Midbrain (tissue), 1 donor: ENCODE measurements around the gene CIAO3.
"Not testable (repeated sequence)": the region's sequence is repeated elsewhere in the genome, so short reads cannot be mapped to it uniquely, and the experiment has no call there.

Source experiments
- DNase-seq: peaks from one replicate; lab custom pipeline; 2025; lab: John Stamatoyannopoulos, UW

The CIAO3 gene

DNA sequence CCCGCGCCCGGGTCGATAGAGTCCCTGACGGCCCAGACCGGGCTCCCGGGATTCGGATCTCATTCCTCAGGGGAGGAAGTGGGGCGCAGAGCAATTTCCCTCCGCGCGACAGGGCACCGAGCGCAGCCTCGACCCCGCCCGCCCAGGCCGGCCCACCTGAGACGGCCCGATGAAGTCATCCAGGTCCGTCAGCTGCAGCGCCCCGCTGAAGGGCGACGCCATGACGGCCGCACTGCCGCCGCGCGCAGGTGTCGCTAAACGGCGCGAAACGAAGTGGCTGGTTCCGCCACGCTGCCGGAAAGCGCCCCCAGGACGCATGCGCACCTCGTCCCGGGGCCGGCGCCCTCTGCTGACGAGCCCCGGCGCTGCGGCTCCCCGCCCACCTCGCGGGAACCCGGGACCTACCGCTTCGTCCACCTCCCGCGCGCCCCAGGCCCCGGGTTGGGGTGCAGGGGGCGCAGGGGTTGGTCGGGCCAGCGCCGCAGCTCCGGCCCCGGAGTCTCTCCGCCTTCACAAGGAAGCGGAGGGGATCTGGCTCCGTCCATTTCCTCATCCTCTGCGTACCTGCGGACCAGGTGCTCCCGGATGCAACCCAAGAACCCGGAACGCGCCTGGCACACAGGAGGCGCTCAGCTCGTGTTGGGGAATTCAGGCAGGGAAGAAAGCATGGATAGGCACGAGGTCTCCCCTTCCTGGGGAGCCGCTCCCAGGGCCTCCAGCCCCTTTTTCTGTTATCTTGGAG is at the start of gene CIAO3:
Gene CIAO3, minus strand, starts transcription at position 234 of the 742 bp plus-strand sequence. Its CDS starts 12 bp downstream, at position 222.
- peak; percentile 85 for DNase-seq

DNA sequence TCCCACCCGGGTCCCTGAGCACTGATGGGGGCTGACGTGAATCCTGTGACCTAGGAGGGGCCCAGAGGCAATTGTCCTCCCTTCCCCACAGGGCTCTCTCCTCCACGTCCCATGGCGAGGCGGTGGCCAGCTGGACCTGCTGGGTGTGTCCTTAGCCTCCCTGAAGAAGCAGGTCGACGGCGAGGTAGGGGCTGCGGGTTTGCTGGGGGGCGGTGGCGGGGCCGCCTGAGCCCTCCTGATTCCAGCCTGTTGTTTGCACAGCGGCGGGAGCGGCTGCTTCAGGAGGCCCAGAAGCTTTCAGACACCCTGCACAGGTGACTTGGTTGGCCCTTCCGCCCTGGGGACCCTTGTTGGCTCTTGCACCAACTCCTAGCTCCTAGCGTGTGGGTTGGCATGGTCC is 49.3 kb upstream of the CIAO3 start:
- no peak for DNase-seq

GRCh38 chr16:789191-789850 is 48.5 kb upstream of the CIAO3 start:
- no peak for DNase-seq

GRCh38 chr16:788399-789126 is 47.8 kb upstream of the CIAO3 start, which contains the start of gene CHTF18:
Gene CHTF18, plus strand, starts transcription at chr16:788620. Its CDS starts 65 bp downstream, at chr16:788685.
- peak; percentile 85 for DNase-seq

DNA sequence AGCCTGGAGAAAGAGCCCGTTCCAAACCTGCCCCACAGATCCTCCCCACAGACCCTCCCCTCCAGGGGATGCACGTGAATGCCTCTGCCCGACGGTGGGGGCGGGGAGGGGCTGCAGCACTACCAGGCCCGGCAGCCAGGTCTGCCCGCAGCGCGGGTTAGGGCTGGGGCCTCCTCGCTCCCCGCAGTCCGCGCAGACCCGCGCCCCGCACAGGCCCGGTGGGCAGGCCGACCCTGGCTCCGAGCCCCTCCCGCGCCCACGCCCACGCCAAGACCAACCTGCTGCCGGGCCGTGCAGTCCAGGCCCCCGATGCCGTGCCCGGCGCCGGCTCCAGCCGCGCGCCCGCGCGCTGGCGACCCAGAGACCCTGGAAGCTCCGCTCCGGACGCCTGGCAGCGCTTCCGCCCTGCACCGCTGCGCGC is 47.2 kb upstream of the CIAO3 start, which contains the start of gene RPUSD1:
Gene RPUSD1, minus strand, starts transcription at position 404 of the 421 bp plus-strand sequence. CDS start 644 bp downstream, outside the sequence.
- DNase-seq, result no peak

GRCh38 chr16:787321-787966 is 46.6 kb upstream of the CIAO3 start:
- DNase-seq, result no peak

DNA sequence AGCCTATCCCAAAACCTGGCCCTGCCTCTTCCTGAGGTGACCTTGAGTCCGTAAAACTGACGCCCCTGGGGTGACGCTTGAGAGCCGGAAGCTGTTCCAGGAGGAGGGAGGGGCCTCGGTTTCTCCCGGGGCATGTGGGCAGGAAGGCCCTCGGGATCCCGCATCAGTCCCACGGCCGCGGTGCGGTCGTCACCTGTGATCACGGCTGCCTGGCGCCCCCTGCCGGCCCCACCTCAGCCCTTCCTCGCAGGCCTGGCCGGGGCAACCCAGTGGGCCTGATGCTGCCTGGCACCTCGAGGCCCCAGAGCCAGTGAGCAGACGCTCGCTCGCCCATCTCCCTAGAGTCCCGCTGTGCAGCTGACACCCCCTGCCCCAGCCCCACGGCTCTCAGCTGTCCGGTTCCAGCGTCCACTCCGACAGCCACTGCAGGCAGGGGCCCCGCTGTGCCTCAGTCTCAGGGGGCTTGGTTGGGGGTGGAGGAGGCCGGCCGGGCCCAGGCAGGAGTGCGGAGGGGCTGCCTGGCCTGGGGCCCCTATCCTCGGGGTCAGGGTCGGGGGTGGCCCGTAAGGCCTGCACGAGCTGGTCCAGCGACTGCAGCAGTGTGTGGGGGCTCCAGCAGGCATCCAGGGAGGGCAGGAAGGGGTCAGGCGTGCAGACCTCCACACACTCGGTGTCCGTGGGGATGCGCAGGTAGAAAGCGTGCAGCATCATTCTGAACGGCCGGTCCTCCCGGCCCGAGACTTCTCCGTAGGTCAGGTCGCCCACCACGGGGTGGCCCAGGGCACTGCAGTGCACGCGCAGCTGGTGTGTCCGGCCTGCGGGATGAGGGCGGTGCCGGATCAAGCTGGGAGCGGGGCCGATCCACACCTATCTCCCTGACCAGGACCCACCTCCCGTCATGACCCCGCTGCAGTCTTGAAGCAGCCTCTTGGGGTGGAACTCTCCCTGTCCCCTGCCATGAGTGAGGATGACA is 45.1 kb upstream of the CIAO3 start:
- peak; percentile 54 for DNase-seq

DNA sequence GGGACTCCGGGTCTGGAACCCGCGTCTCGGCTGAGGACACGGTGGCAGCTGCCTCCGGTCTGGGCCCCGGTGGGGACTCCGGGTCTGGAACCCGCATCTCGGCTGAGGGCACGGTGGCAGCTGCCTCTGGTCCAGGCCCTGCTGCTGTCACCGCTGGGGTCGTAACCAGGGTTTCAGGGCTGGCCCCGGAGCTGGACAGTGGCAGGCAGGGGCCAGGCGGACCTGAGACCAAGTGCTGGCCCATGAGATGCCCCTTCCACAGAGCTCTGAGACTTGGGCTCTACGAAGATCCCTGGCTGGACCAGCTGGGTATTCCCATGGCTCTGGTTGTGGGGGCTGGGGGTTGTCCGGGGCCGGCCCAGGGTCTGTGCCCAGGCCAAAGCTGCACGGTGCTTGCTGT is 43.6 kb upstream of the CIAO3 start:
- no peak for DNase-seq

DNA sequence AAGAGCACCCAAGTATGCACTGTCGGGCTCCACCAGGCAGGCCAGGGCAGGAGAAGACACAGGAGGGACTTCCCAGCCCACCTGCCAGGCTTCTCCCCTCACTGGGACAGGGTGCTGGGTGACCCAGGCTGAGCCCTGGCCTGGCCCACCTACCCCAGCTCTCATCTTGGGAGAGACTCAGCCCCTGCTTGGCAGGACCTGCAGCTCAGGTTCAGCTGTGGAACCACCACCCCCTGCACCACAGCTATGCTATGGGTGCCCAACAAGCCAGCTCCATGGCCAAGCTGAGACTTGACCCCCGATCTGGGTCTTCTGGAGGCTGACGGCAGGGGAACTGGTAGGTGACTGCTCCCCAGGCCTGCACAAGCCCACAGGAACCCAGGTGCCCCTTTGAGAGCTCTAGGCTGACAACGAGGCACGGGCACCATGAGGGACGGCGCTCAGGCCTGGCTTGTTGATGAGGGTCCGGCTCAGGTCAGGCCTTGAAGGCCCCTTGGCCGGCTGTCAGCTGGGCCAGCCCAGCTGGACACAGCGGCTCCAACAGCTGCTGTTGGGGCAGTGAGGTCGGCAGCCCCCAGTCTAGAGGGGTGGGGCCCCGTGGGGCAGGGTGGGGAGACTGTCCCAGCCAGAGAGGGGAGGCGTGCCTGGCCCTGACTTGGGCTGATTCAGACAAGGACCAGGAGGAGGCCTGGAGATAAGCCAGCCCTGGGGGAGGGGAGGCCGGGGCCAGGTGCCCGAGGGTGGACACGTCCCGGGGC is 42.8 kb upstream of the CIAO3 start:
- DNase-seq, result no peak

DNA sequence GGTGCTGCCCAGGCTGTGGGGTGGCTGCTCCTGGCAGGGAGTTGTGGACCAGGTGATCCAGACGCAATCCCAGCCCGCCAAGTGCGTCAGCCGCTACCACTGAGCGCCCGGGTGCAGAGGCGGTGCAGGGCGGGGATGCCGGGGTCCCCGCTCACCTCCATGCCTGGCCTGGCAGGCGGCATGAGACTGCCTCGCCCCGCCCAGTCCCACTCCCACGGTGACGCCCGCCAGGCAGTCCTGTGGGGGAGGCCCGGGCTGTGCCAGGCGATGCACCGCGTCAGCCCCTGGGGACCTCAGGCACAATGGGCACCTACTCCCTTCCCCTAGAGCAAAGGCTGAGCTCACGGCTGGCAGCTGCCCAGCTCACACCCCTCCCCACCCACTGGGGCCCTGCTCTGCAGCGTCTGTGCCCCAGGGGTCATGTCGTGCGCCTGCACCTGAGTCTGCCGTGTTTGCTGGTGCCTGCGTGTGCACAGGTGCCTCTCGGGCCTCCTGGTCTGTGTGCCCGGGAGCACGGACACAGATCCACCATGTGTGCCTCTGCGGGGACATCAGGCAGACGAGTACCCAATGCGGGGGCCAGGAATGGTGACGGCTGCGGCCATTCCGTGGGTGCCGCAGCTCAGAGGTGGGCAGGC is 42.1 kb upstream of the CIAO3 start:
- no peak for DNase-seq

DNA sequence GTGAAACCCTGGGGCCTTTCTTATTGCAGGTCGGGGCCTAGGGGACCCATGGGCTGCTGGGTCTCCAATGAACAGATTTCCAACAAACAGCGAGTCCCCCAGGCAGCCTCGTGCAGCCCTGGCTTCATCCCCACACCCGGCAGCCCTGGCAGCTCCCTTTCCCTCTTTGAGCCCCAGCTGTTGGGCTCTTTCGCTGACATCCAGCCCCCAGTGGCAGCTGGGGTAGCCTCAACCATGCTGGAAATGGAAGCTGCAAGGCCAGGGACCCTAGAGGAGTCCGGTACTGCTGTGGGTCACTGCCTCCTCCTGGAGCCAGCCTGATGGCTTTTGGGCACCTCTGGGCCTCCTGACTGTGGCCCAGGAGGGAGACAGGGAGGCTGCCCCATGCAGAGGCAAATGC is 41.5 kb upstream of the CIAO3 start:
- no peak for DNase-seq

GRCh38 chr16:781346-782010 is 40.7 kb upstream of the CIAO3 start:
- DNase-seq, result no peak

GRCh38 chr16:780296-780695 is 39.5 kb upstream of the CIAO3 start:
- no peak for DNase-seq

GRCh38 chr16:779561-779960 is 38.8 kb upstream of the CIAO3 start:
- DNase-seq, result no peak

DNA sequence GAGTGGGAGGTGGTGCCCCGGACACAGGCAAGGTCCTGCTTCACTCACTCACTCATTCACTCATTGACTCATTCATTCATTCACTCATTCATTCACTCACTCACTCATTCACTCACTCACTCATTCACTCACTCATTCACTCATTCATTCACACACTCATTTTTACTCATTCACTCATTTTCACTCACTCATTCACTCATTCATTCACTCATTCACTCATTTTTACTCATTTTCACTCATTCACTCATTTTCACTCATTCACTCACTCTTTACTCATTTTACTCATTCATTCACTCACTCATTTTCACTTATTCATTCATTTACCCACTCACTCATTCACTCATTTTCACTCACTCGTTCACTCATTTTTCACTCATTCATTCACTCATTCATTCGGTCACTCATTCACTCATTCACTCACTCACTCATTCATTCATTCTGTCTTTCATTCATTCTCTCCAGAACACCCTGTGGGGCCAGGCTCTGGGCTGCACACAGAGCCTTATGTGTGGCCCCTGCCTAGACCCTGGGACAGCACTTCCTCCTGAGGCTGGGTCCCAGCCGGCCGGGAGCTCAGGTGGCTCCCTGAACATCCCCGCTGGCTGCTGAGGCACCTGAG is 38.2 kb upstream of the CIAO3 start:
- DNase-seq, result no peak

DNA sequence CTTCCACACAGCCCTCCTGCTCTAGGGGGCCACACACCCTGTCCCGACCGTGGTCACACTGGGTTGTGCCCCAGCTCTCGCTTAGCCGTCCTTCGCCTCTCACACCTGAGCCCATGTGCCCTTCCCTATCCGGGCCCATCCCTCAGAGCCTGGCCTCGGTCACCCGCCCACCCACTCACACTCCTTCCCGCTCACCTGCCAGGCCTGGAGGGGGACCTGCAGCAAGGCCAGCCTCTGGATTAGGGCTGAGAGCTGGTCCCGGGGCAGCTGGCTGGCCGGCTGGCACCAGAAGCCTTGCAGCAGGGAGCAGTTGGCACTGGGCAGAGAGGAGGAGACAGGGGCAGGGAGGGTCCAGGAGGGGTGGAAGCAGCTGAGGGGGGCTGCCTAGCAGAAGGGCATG is 37.6 kb upstream of the CIAO3 start:
- no peak for DNase-seq

GRCh38 chr16:777826-778225 is 37.0 kb upstream of the CIAO3 start:
- no peak for DNase-seq

GRCh38 chr16:776824-777223 is 36.0 kb upstream of the CIAO3 start:
- DNase-seq, result no peak

DNA sequence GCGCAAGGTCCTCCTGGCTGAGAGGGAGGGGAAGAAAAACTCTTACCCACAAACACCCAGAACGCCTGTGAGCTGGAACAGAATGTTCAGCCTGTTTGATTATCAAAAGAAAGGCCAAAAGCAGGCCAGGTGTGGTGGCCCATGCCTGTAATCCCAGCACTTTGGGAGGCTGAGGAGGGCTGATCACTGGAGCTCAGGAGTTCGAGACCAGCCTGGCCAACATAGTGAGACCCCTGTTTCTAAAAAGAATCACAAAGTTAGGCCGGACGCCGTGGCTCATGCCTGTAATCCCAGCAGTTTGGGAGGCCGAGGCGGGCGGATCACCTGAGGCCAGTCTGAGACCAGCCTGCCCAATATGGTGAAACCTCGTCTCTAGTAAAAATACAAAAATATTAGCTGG is 35.5 kb upstream of the CIAO3 start:
- DNase-seq, result not testable (repeated sequence)
